Adipocyte (in vitro differentiated cells): ENCODE measurements around the gene TERT.
"Not testable (repeated sequence)": the region's sequence is repeated elsewhere in the genome, so short reads cannot be mapped to it uniquely, and the experiment has no call there.

Experiments
- DNase-seq: peaks from one replicate; pipeline ENCODE4 v3.0.0-alpha.2; 2015; ENCODE audit warnings: low read depth
- H3K27me3 ChIP-seq: replicated peaks from 2 replicates; pipeline ENCODE4 v1.7.0; 2013; ENCODE audit warnings: mild to moderate bottlenecking, low read length, moderate library complexity; ENCODE audit not compliant: control insufficient read depth, insufficient read depth
- H3K36me3 ChIP-seq: 2 replicates; pipeline ENCODE4 v1.7.0; 2013; ENCODE audit warnings: low read length, mild to moderate bottlenecking, moderate library complexity; ENCODE audit not compliant: control insufficient read depth, insufficient read depth, severe bottlenecking
- H3K4me1 ChIP-seq: 2 replicates; pipeline ENCODE4 v1.7.0; 2013; ENCODE audit warnings: mild to moderate bottlenecking, low read length, moderate library complexity; ENCODE audit not compliant: control insufficient read depth, insufficient read depth
- H3K4me3 ChIP-seq: 2 replicates; pipeline ENCODE4 v1.7.0; 2013; ENCODE audit warnings: mild to moderate bottlenecking, low read length, moderate library complexity
- H3K9ac ChIP-seq: 2 replicates; pipeline ENCODE4 v1.7.0; 2013; ENCODE audit warnings: mild to moderate bottlenecking, low read length, moderate library complexity
- H3K9me3 ChIP-seq: 2 replicates; pipeline ENCODE4 v1.7.0; 2013; ENCODE audit warnings: mild to moderate bottlenecking, low read length, moderate library complexity; ENCODE audit not compliant: control insufficient read depth

The TERT gene

DNA sequence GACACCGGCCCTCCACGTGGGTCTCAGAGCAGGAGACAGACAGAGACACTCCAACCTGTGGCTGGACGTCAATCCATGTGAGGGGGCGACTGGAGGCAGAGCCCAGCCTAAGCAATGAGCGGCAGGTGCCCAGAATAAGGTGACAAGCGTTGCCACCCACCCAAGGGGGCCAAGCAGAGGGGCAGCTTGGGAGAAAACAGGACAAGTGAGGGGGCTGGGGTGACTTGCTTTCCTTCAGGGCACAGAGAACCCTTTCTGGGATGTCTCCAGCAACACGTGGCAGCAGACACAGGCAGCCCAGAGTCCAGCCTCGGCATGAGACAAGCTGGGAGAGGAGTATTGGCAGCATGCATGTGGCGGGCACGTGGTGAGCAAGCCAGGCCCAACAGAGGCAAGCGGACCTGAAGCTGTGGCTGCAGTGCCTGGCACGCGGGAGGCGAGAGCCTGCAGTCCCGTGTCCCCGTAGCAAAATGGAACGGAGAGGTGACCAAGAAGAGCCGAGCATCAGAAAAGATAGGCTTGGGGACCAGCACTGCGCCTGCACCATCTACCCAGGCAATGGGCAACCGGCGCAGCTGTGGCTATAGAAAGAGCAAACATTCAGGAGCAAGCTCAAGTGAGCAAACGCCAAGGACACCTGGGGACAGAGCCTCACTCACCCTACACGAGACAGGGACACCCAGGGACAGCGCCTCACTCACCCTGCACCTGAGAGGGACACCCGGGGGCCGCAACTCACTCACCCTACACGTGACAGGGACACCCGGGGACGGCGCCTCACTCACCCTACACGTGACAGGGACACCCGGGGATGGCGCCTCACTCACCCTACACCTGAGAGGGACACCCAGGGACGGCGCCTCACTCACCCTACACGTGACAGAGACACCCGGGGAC is 6.2 kb downstream of the TERT start:
- no peak for DNase-seq
- Histone ChIP-seq H3K4me3 (no peak overlapping the region), H3K4me1 (no peaks in the 10 kb centered on the region), H3K27me3 (peaks cover 15% of the 10 kb centered on the region), H3K9ac (no peak overlapping the region), H3K9me3 (peaks cover 12% of the 10 kb centered on the region), H3K36me3 (no peaks in the 10 kb centered on the region)

DNA sequence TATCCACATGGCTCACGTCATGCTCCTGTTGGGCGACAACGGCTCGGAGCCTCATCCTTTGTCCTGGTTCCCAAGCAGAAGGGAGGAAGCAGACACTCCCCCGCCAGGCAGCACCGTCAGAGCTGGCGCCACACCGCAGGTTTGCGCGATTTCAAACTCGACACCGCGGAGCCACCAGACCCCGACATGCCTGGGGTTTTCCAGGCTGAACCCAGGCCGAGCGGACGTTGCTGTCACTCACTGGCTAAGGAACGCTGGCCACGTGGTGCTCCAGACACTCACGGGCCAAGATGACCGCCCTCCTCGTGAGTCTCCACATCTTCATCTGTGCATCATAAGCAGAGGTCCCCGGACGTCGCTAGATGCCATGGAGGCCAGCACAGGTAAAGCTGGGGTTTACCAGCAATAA is 9.0 kb downstream of the TERT start:
- Histone ChIP-seq H3K4me3 (no peak overlapping the region), H3K4me1 (no peaks in the 10 kb centered on the region), H3K9ac (no peak overlapping the region), H3K36me3 (no peaks in the 10 kb centered on the region), H3K9me3 (peaks cover 12% of the 10 kb centered on the region), H3K27me3 (no peaks in the 10 kb centered on the region)
- no peak for DNase-seq

DNA sequence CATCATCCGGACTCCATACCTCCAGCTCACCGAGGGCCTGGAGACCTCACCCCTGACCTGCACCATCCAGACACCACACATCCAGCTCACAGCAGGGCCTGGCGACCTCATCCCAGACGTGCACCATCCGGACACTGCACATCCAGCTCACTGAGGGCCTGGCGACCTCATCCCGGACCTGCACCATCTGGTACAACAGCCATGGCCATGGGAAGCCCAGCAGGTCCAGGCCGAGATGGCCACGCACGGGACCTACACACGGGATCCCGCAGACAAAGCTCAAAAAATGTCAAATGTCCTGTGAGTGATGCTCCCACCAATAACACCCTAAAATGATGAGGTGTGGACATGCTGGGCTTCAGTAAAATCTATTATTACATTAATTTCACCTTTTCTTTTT is 9.7 kb downstream of the TERT start:
- Histone ChIP-seq H3K4me3 (no peak overlapping the region), H3K36me3 (no peaks in the 10 kb centered on the region), H3K9ac (no peak overlapping the region), H3K4me1 (no peaks in the 10 kb centered on the region), H3K27me3 (no peaks in the 10 kb centered on the region), H3K9me3 (peaks cover 12% of the 10 kb centered on the region)
- no peak for DNase-seq

DNA sequence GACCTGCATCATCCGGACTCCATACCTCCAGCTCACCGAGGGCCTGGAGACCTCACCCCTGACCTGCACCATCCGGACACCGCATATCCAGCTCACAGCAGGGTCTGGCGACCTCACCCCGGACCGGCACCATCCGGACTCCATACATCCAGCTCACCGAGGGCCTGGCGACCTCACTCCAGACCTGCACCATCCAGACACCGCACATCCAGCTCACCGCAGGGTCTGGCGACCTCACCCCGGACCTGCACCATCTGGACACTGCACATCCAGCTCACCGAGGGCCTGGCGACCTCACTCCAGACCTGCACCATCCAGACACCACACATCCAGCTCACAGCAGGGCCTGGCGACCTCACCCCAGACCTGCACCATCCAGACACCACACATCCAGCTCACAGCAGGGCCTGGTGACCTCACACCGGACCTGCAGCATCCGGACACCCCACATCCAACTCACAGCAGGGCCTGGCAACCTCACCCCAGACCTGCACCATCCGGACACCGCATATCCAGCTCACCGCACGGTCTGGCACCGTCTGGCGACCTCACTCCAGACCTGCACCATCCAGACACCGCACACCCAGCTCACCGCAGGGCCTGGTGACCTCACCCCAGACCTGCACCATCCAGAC is 10.4 kb downstream of the TERT start:
- not testable (repeated sequence) for H3K4me1 ChIP-seq, H3K36me3 ChIP-seq, H3K4me3 ChIP-seq, H3K27me3 ChIP-seq, DNase-seq, H3K9ac ChIP-seq
- H3K9me3 ChIP-seq, result peaks cover 12% of the 10 kb centered on the region

DNA sequence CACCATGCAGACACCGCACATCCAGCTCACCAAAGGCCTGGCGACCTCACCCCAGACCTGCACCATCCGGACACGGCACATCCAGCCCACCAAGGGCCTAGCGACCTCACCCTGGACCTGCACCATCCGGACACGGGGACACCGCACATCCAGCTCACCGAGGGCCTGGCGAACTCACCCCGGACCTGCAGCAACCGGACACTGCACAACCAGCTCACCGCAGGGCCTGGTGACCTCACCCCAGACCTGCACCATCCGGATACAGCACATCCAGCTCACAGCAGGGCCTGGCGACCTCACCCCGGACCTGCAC is 11.2 kb downstream of the TERT start:
- DNase-seq, H3K4me1 ChIP-seq, H3K36me3 ChIP-seq, H3K9ac ChIP-seq, H3K27me3 ChIP-seq, H3K4me3 ChIP-seq: not testable (repeated sequence)
- H3K9me3 ChIP-seq, result peaks cover 12% of the 10 kb centered on the region

DNA sequence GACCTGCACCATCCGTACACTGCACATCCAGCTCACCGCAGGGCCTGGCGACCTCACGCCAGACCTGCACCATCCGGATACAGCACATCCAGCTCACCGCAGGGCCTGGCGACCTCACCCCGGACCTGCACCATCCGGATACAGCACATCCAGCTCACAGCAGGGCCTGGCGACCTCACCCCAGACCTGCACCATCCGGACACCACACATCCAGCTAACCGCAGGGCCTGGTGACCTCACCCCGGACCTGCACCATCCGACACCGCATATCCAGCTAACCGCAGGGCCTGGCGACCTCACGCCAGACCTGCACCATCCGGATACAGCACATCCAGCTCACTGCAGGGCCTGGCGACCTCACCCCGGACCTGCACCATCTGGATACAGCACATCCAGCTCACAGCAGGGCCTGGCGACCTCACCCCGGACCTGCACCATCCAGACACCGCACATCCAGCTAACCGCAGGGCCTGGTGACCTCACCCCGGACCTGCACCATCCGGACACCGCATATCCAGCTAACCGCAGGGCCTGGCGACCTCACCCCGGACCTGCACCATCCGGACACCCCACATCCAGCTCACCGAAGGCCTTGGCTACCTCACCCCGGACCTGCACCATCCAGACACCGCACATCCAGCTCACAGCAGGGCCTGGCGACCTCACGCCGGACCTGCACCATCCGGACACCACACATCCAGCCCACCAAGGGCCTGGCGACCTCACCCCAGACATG is 11.7 kb downstream of the TERT start:
- DNase-seq, H3K9ac ChIP-seq, H3K4me1 ChIP-seq, H3K27me3 ChIP-seq, H3K4me3 ChIP-seq, H3K36me3 ChIP-seq, H3K9me3 ChIP-seq: not testable (repeated sequence)

DNA sequence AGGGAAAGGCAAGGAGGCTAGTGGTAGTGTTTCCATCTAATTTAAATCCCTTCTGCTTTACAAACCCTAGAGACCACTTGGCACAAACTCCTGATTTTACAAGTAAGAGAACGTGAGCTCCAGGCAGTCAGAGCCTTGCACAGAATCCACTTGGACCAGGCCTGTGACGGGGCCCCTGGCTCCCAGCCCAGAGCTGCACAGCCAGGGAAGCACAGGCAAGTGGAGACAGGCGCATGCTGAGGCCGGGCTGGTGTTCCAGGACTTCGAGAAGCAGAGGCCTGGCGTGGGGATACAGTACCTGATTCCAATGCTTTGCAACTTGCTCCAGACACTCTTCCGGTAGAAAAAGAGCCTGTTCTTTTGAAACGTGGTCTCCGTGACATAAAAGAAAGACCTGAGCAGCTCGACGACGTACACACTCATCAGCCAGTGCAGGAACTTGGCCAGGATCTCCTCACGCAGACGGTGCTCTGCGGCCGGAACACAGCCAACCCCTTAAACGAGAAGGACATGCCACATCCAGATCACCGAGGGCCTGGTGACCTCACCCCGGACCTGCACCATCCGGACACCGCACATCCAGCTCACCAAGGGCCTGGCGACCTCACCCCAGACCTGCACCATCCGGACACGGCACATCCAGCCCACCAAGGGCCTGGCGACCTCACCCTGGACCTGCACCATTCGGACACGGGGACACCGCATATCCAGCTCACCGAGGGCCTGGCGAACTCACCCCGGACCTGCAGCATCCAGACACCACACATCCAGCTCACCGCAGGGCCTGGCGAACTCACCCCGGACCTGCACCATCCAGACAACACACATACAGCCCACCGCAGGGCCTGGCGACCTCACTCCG is 12.5 kb downstream of the TERT start:
- Histone ChIP-seq H3K9ac (no peak overlapping the region), H3K36me3 (no peaks in the 10 kb centered on the region), H3K9me3 (no peaks in the 10 kb centered on the region), H3K27me3 (no peaks in the 10 kb centered on the region), H3K4me3 (no peak overlapping the region), H3K4me1 (no peaks in the 10 kb centered on the region)
- no peak for DNase-seq

DNA sequence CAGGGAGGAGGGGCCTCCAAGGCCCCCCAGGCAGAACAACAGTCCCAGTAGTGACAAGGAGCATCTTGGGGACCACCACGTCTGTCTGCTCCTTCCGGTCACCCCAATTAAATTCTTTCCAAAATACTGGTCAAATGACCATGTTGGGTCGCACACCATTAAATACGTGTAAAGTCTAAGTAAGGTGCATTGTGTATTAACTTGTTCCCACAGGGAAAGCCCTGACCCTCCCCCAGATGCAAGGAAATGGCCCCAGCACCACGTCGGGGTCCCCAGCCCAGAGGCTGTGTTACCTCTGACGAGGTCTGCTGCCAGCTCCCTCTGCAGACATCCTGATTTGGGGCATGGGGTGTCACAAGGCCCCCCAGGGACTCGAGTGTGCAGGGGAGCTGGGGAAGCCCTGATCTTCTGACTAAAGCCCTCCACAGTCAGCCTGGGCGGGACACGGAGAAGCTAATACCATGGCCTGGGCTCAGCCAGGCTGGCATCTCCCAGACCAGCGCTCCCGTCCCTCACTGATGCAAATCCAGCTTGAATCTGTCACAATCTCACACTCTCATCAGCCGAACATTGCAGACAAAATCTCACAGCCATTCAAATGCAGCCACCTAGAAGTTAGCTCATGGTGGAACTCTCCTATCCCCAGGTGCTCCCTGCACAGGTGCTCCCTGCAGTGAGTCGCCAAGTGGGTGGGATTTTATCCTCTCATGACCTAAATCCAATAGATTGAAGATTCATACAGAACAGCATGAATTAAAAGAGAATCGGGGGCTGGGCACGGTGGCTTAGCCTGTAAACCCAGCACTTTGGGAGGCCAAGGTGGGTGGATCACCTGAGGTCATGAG is 13.6 kb downstream of the TERT start:
- Histone ChIP-seq H3K36me3 (no peaks in the 10 kb centered on the region), H3K9ac (no peak overlapping the region), H3K9me3 (no peaks in the 10 kb centered on the region), H3K4me3 (no peak overlapping the region), H3K27me3 (no peaks in the 10 kb centered on the region), H3K4me1 (no peaks in the 10 kb centered on the region)
- no peak for DNase-seq

DNA sequence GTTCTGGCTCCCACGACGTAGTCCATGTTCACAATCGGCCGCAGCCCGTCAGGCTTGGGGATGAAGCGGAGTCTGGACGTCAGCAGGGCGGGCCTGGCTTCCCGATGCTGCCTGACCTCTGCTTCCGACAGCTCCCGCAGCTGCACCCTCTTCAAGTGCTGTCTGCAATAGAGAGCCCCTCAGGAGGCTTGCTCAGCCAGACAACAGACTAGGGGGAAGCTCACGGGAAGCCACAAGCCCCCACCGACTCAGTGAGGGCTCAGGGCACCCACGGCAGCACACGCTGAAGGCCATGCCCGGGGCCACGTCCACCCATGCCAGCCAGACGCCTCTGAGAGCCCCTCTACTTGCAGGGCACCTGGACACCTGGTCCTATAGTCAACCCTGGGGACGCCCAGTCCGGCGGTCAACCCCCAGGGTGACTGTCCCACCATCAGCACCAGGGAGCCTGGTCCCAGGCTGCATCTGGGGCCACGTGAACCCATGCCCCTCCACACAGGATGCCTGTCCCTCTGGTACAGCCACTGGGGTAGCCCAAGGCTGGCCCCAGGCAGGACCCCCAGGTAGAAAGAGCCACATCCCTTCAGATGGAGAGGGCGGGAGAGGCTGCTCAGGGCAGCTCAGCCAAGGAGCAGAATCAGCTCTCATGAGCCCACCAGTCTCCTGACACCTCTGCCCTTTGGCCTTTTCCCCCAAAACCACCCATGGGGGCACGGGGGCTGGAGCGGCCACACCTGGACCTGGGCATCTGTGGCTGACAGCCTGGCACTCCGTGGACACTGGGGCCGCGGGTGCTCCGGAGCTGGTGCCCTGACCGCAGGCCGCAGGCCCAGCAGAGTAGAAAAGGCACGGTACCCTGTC is 14.5 kb downstream of the TERT start:
- Histone ChIP-seq H3K4me3 (no peak overlapping the region), H3K27me3 (no peaks in the 10 kb centered on the region), H3K4me1 (no peaks in the 10 kb centered on the region), H3K9me3 (no peaks in the 10 kb centered on the region), H3K9ac (no peak overlapping the region), H3K36me3 (no peaks in the 10 kb centered on the region)
- no peak for DNase-seq
